Esophagus squamous epithelium (tissue), 4 donors: ENCODE data around the gene TM9SF2.

Experiments
- POLR2A ChIP-seq, 4 donors: fragments of 450-650 bp; IDR thresholded peaks; one replicate each; pipeline ENCODE4 v1.6.1; 2017; ENCODE audit warnings: antibody characterized with exemption in 4 of 4, mild to moderate bottlenecking in 4 of 4, moderate library complexity in 3 of 4
- TF ChIP-seq, protein P1 (sequence below), 6 experiments: fragments of 450-650 bp in 4 of 6; fragments of 200-600 bp in 2 of 6; sonication (generic) in 2 of 6; IDR thresholded peaks; one replicate each; pipeline ENCODE4 v1.5.1; 2016 to 2019; ENCODE audit warnings: antibody characterized with exemption in 6 of 6, mild to moderate bottlenecking in 4 of 6, moderate library complexity in 4 of 6

DNA sequence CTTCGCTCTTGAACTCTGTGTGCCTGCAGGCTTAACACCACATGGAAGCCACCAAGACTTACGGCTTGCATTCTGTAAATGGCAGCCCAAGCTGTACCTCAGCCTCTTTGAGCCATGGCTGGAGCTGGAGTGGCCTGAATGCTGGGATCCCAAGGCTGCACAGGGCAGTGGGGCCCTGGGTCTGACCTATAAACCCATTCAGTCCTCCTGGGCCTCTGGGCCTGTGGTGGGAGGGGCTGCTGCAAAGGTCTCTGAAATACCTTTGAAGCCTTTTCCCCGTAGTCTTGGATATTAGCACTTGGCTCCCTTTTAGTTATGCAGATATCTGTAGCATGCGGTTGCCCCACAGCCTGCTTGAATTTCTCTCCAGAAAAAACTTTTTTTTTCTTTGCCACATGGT is 8.2 kb downstream of the TM9SF2 start:
- no peak for TF ChIP-seq POLR2A (IDR thresholded peaks at IDR 0.05)
- TF ChIP-seq, protein P1, sequence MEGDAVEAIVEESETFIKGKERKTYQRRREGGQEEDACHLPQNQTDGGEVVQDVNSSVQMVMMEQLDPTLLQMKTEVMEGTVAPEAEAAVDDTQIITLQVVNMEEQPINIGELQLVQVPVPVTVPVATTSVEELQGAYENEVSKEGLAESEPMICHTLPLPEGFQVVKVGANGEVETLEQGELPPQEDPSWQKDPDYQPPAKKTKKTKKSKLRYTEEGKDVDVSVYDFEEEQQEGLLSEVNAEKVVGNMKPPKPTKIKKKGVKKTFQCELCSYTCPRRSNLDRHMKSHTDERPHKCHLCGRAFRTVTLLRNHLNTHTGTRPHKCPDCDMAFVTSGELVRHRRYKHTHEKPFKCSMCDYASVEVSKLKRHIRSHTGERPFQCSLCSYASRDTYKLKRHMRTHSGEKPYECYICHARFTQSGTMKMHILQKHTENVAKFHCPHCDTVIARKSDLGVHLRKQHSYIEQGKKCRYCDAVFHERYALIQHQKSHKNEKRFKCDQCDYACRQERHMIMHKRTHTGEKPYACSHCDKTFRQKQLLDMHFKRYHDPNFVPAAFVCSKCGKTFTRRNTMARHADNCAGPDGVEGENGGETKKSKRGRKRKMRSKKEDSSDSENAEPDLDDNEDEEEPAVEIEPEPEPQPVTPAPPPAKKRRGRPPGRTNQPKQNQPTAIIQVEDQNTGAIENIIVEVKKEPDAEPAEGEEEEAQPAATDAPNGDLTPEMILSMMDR (IDR thresholded peaks at IDR 0.05), result no peak
